SK-N-SH treated with all-trans-retinoic acid at 6 μM for 48 hours (cell line): ENCODE results near the gene ETFB.
A peak's percentile ranks its signal among the peaks of the same experiment; 100 is the strongest.

Source experiments
- ATAC-seq: fragments of 200-7000 bp; cut with Tn5 transposase; 3 replicates; pipeline ENCODE4 v1.9.1; 2020; ENCODE audit warnings: mild to moderate bottlenecking, moderate library complexity
- ARNTL ChIP-seq: fragments of 450-650 bp; formaldehyde crosslinking; IDR thresholded peaks from 2 replicates; pipeline ENCODE4 v1.5.0; 2020; ENCODE audit warnings: low read depth, mild to moderate bottlenecking, moderate library complexity, borderline replicate concordance
- BACH2 ChIP-seq: fragments of 250-450 bp; sonication (Bioruptor Pico); IDR thresholded peaks from 2 replicates; pipeline ENCODE4 v1.9.0; 2021; ENCODE audit warnings: mild to moderate bottlenecking, borderline replicate concordance
- CREB5 ChIP-seq: fragments of 250-450 bp; sonication (Bioruptor Pico); IDR thresholded peaks from 2 replicates; pipeline ENCODE4 v1.5.1; 2020; ENCODE audit warnings: low read depth, mild to moderate bottlenecking, moderate library complexity
- CSDC2 ChIP-seq: fragments of 250-450 bp; sonication (Bioruptor Pico); IDR thresholded peaks from 2 replicates; pipeline ENCODE4 v1.5.0; 2020; ENCODE audit warnings: mild to moderate bottlenecking, moderate library complexity
- CSRNP3 ChIP-seq: fragments of 250-450 bp; sonication (Bioruptor Pico); IDR thresholded peaks from 2 replicates; pipeline ENCODE4 v1.5.1; 2021; ENCODE audit warnings: mild to moderate bottlenecking, moderate library complexity
- ESRRG ChIP-seq: fragments of 250-450 bp; sonication (Bioruptor Pico); IDR thresholded peaks from 2 replicates; pipeline ENCODE4 v1.6.1; 2021; ENCODE audit warnings: mild to moderate bottlenecking
- GLIS3 ChIP-seq: fragments of 250-450 bp; sonication (Bioruptor Pico); IDR thresholded peaks from 2 replicates; pipeline ENCODE4 v1.5.0; 2020; ENCODE audit warnings: mild to moderate bottlenecking, moderate library complexity
- ISL1 ChIP-seq: fragments of 250-450 bp; sonication (Bioruptor Pico); IDR thresholded peaks from 2 replicates; pipeline ENCODE4 v2.1.2; 2022; ENCODE audit warnings: mild to moderate bottlenecking, moderate library complexity
- OSR1 ChIP-seq: fragments of 250-450 bp; sonication (Bioruptor Pico); IDR thresholded peaks from 2 replicates; pipeline ENCODE4 v1.8.0; 2022; ENCODE audit warnings: moderate library complexity, mild to moderate bottlenecking, inconsistent platforms
- PPARA ChIP-seq: fragments of 250-450 bp; sonication (Bioruptor Pico); IDR thresholded peaks from 2 replicates; pipeline ENCODE4 v1.5.0; 2020; ENCODE audit warnings: mild to moderate bottlenecking, borderline replicate concordance
- RARB ChIP-seq: fragments of 250-450 bp; sonication (Bioruptor Pico); IDR thresholded peaks from 2 replicates; pipeline ENCODE4 v1.8.0; 2021; ENCODE audit warnings: mild to moderate bottlenecking, moderate library complexity
- SNAI2 ChIP-seq: fragments of 250-450 bp; sonication (Bioruptor Pico); IDR thresholded peaks from 2 replicates; pipeline ENCODE4 v1.5.0; 2020; ENCODE audit warnings: mild to moderate bottlenecking, moderate library complexity
- TCF4 ChIP-seq: fragments of 250-450 bp; sonication (Bioruptor Pico); IDR thresholded peaks from 2 replicates; pipeline ENCODE4 v1.8.0; 2021; ENCODE audit warnings: mild to moderate bottlenecking, moderate library complexity, borderline replicate concordance
- TOX ChIP-seq: fragments of 250-450 bp; sonication (Bioruptor Pico); IDR thresholded peaks from 2 replicates; pipeline ENCODE4 v1.8.0; 2021; ENCODE audit warnings: mild to moderate bottlenecking, moderate library complexity, borderline replicate concordance
- ZC3H10 ChIP-seq: fragments of 250-450 bp; sonication (Bioruptor Pico); IDR thresholded peaks from 2 replicates; pipeline ENCODE4 v1.5.1; 2021; ENCODE audit warnings: mild to moderate bottlenecking, moderate library complexity
- ZFP3 ChIP-seq: fragments of 250-450 bp; sonication (Bioruptor Pico); IDR thresholded peaks from 2 replicates; pipeline ENCODE4 v1.5.0; 2020; ENCODE audit warnings: mild to moderate bottlenecking, moderate library complexity
- ZFP30 ChIP-seq: fragments of 450-650 bp; formaldehyde crosslinking; IDR thresholded peaks from 2 replicates; pipeline ENCODE4 v1.5.0; 2022; ENCODE audit warnings: mild to moderate bottlenecking, moderate library complexity
- ZNF565 ChIP-seq: fragments of 450-650 bp; formaldehyde crosslinking; conservative IDR thresholded peaks from 2 replicates; pipeline ENCODE4 v1.5.0; 2020; ENCODE audit warnings: low read depth, mild to moderate bottlenecking, moderate library complexity
- ZNF70 ChIP-seq: fragments of 450-650 bp; formaldehyde crosslinking; IDR thresholded peaks from 2 replicates; pipeline ENCODE4 v1.5.0; 2020; ENCODE audit warnings: mild to moderate bottlenecking, moderate library complexity
- ZNF8 ChIP-seq: fragments of 450-650 bp; formaldehyde crosslinking; IDR thresholded peaks from 2 replicates; pipeline ENCODE4 v1.5.0; 2020; ENCODE audit warnings: mild to moderate bottlenecking, moderate library complexity
- TF ChIP-seq, protein P1 (sequence below): fragments of 250-450 bp; sonication (Bioruptor Pico); IDR thresholded peaks from 2 replicates; pipeline ENCODE4 v1.8.0; 2021; ENCODE audit warnings: low read depth, mild to moderate bottlenecking, moderate library complexity, borderline replicate concordance
- TF ChIP-seq, protein P2 (sequence below): fragments of 250-450 bp; sonication (Bioruptor Pico); IDR thresholded peaks from 2 replicates; pipeline ENCODE4 v1.5.0; 2020; ENCODE audit warnings: mild to moderate bottlenecking, moderate library complexity
- TF ChIP-seq, protein P3 (sequence below): fragments of 250-450 bp; sonication (Bioruptor Pico); IDR thresholded peaks from 2 replicates; pipeline ENCODE4 v1.8.0; 2020; ENCODE audit warnings: mild to moderate bottlenecking, moderate library complexity, borderline replicate concordance

Gene ETFB

DNA sequence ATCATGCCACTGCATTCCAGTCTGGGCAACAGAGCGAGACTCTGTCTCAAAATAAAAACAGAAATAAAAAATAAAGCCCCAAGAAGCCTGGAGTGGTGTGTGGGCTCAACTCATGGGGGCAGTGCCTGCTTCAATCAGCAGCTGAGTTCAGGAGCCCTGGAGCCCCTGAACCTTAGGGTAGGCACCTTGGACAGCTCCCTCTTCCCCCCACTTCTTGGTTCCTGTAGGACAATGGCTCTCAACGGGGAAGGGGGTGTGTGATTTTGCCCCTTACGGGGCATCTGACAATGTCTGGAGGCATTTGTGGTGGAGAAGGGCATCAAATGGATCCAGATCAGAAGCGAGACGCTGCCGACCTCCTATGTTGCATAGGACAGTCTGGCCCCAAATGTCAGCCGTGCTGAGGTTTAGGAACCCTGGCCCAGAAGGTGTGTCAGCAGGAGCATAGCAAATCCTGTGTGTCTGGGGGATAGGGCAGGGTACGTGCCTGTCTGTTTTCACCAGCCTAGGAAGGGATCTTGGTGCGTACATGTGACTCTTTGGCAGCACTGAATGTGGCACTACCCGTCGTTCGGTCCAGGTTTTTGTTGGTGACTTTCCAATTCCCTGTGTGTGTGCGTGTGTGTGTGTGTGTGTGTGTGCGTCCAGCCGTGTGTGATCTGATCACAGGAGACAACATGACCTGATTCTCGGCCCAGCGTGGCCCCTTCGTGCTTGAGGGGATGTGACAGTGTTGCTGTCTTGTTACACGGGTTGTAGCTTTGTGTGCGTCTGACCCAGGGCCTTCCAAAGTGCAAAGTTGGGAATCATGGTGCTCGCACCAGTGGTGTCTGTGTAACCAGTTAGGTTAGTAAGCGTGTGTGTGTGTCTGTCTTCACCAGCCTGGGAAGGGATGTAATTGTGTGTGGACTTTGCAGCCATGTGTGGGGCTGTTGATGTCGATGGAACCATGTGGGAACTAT is 47.2 kb downstream of the ETFB start:
- ATAC-seq = no peak
- TF ChIP-seq ZFP30 = no peak
- TF ChIP-seq CSRNP3 = no peak
- no peak for TF ChIP-seq CREB5 (CRISPR knock-in tag)
- no peak for TF ChIP-seq TOX (CRISPR knock-in tag)
- TF ChIP-seq ESRRG (CRISPR knock-in tag) = no peak
- TF ChIP-seq TCF4 (CRISPR knock-in tag) = no peak
- TF ChIP-seq RARB (CRISPR knock-in tag) = no peak
- TF ChIP-seq ZFP3 (CRISPR knock-in tag) = no peak
- no peak for TF ChIP-seq SNAI2
- no peak for TF ChIP-seq ZNF8
- TF ChIP-seq, protein P1, sequence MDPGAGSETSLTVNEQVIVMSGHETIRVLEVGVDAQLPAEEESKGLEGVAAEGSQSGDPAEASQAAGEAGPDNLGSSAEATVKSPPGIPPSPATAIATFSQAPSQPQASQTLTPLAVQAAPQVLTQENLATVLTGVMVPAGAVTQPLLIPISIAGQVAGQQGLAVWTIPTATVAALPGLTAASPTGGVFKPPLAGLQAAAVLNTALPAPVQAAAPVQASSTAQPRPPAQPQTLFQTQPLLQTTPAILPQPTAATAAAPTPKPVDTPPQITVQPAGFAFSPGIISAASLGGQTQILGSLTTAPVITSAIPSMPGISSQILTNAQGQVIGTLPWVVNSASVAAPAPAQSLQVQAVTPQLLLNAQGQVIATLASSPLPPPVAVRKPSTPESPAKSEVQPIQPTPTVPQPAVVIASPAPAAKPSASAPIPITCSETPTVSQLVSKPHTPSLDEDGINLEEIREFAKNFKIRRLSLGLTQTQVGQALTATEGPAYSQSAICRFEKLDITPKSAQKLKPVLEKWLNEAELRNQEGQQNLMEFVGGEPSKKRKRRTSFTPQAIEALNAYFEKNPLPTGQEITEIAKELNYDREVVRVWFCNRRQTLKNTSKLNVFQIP (CRISPR knock-in tag) = no peak
- TF ChIP-seq OSR1 (CRISPR knock-in tag) = no peak
- no peak for TF ChIP-seq PPARA

- TF ChIP-seq ZFP3 (CRISPR knock-in tag) = peak; percentile 85
- no peak for TF ChIP-seq PPARA
- TF ChIP-seq CSDC2 = no peak
- TF ChIP-seq GLIS3 (CRISPR knock-in tag) = no peak
- no peak for TF ChIP-seq TCF4 (CRISPR knock-in tag)
- TF ChIP-seq ZNF70 = no peak
Observed at GRCh38 chr19:51317968-51318367, 48.2 kb downstream of the ETFB start.

GRCh38 chr19:51317376-51317775 is 48.8 kb downstream of the ETFB start:
- no peak for ATAC-seq
- no peak for TF ChIP-seq ARNTL (CRISPR knock-in tag)
- TF ChIP-seq SNAI2 = no peak
- no peak for TF ChIP-seq ISL1 (CRISPR knock-in tag)

More at GRCh38 chr19:51317968-51318367, 48.2 kb downstream of the ETFB start:
- no peak for ATAC-seq

- ATAC-seq = no peak
- no peak for TF ChIP-seq ARNTL (CRISPR knock-in tag)
- no peak for TF ChIP-seq ESRRG (CRISPR knock-in tag)
- TF ChIP-seq CSDC2 = no peak
- TF ChIP-seq BACH2 (CRISPR knock-in tag) = no peak
- TF ChIP-seq ZNF8 = no peak
- TF ChIP-seq CSRNP3 = no peak
- no peak for TF ChIP-seq ISL1 (CRISPR knock-in tag)
- no peak for TF ChIP-seq RARB (CRISPR knock-in tag)
- TF ChIP-seq, protein P2, sequence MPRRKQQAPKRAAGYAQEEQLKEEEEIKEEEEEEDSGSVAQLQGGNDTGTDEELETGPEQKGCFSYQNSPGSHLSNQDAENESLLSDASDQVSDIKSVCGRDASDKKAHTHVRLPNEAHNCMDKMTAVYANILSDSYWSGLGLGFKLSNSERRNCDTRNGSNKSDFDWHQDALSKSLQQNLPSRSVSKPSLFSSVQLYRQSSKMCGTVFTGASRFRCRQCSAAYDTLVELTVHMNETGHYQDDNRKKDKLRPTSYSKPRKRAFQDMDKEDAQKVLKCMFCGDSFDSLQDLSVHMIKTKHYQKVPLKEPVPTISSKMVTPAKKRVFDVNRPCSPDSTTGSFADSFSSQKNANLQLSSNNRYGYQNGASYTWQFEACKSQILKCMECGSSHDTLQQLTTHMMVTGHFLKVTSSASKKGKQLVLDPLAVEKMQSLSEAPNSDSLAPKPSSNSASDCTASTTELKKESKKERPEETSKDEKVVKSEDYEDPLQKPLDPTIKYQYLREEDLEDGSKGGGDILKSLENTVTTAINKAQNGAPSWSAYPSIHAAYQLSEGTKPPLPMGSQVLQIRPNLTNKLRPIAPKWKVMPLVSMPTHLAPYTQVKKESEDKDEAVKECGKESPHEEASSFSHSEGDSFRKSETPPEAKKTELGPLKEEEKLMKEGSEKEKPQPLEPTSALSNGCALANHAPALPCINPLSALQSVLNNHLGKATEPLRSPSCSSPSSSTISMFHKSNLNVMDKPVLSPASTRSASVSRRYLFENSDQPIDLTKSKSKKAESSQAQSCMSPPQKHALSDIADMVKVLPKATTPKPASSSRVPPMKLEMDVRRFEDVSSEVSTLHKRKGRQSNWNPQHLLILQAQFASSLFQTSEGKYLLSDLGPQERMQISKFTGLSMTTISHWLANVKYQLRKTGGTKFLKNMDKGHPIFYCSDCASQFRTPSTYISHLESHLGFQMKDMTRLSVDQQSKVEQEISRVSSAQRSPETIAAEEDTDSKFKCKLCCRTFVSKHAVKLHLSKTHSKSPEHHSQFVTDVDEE = no peak
- TF ChIP-seq CREB5 (CRISPR knock-in tag) = no peak
- no peak for TF ChIP-seq ZNF565 (CRISPR knock-in tag)
- TF ChIP-seq, protein P3, sequence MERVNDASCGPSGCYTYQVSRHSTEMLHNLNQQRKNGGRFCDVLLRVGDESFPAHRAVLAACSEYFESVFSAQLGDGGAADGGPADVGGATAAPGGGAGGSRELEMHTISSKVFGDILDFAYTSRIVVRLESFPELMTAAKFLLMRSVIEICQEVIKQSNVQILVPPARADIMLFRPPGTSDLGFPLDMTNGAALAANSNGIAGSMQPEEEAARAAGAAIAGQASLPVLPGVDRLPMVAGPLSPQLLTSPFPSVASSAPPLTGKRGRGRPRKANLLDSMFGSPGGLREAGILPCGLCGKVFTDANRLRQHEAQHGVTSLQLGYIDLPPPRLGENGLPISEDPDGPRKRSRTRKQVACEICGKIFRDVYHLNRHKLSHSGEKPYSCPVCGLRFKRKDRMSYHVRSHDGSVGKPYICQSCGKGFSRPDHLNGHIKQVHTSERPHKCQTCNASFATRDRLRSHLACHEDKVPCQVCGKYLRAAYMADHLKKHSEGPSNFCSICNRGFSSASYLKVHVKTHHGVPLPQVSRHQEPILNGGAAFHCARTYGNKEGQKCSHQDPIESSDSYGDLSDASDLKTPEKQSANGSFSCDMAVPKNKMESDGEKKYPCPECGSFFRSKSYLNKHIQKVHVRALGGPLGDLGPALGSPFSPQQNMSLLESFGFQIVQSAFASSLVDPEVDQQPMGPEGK (CRISPR knock-in tag) = no peak
- no peak for TF ChIP-seq PPARA
- TF ChIP-seq ZC3H10 = no peak
- TF ChIP-seq GLIS3 (CRISPR knock-in tag) = no peak
- no peak for TF ChIP-seq ZNF70
- no peak for TF ChIP-seq SNAI2
Observed at GRCh38 chr19:51316688-51317087, 49.5 kb downstream of the ETFB start.
